ENCODE measurements around the gene SUSD4.

GRCh38 chr1:223337174-223337869 is 26.7 kb downstream of the SUSD4 start:
- TF ChIP-seq POLR2A (IDR thresholded peaks at IDR 0.05; ENCODE audit: low read depth) (no peak), EP300 (IDR thresholded peaks at IDR 0.05) (no peak)
